Endothelial cell (in vitro differentiated cells): ENCODE results near the gene GSDME. TPM values are rescaled to one million over a fixed set of nuclear protein-coding genes. Genes with fewer than 3 reads are reported as not detected.

Experiments used
- DNase-seq: peaks from one replicate; pipeline ENCODE4 v3.0.0; 2021; ENCODE audit warnings: low spot score
- H3K27ac Mint-ChIP-seq: one replicate; pipeline ENCODE4 v1.8.0; 2021; ENCODE audit warnings: mixed read lengths, inconsistent platforms; ENCODE audit not compliant: unreplicated experiment
- H3K27me3 Mint-ChIP-seq: one replicate; pipeline ENCODE4 v1.8.0; 2021; ENCODE audit warnings: mild to moderate bottlenecking, moderate library complexity, mixed read lengths, inconsistent platforms; ENCODE audit not compliant: unreplicated experiment
- H3K36me3 Mint-ChIP-seq: one replicate; pipeline ENCODE4 v1.8.0; 2021; ENCODE audit warnings: mild to moderate bottlenecking, low read depth, mixed read lengths, inconsistent platforms; ENCODE audit not compliant: unreplicated experiment
- H3K4me1 Mint-ChIP-seq: one replicate; pipeline ENCODE4 v1.8.0; 2021; ENCODE audit warnings: mild to moderate bottlenecking, mixed read lengths, inconsistent platforms; ENCODE audit not compliant: unreplicated experiment
- H3K4me3 Mint-ChIP-seq: one replicate; pipeline ENCODE4 v1.8.0; 2021; ENCODE audit warnings: mild to moderate bottlenecking, mixed read lengths, inconsistent platforms; ENCODE audit not compliant: unreplicated experiment
- H3K9me3 Mint-ChIP-seq: one replicate; pipeline ENCODE4 v1.8.0; 2021; ENCODE audit warnings: mixed read lengths, inconsistent platforms; ENCODE audit not compliant: unreplicated experiment
- total RNA-seq: library from RNA; stranded (reverse); fragmentation: NEBNext Ultra II Directional; extraction: Animal tissue kit (Norgen Biotek cat#: 25700); gene quantifications from one replicate; pipeline ENCODE4 v1.2.1, GENCODE V29; 2021; ENCODE audit not compliant: unreplicated experiment
- TF ChIP-seq, protein P1 (sequence below): fragments of 200-600 bp; sonication (generic); IDR thresholded peaks from one replicate; pipeline ENCODE4 v1.5.0; 2021; ENCODE audit warnings: antibody characterized with exemption; ENCODE audit not compliant: unreplicated experiment

Gene GSDME
- total RNA-seq, 1 donor from 2014 or later: 4.4 TPM

DNA sequence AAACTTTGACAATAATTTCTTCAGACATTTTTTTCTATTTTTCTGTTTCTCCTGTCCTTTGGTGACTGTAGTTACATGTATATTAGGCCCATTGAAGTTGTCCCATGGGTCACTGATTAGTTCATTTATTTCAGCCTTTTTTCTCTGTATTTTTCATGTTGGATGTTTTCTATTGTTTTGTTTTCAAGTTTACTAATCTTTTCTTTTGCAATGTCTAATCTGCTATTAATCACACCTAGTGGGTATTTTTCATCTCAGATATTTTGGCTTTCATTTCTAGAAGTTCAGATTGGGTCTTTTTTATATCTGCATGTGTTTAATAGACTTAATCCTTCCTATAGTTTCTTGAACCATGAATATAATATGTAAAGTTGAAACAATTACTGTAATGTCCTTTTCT, 99.3 kb downstream of the GSDME start:
- TF ChIP-seq, protein P1, sequence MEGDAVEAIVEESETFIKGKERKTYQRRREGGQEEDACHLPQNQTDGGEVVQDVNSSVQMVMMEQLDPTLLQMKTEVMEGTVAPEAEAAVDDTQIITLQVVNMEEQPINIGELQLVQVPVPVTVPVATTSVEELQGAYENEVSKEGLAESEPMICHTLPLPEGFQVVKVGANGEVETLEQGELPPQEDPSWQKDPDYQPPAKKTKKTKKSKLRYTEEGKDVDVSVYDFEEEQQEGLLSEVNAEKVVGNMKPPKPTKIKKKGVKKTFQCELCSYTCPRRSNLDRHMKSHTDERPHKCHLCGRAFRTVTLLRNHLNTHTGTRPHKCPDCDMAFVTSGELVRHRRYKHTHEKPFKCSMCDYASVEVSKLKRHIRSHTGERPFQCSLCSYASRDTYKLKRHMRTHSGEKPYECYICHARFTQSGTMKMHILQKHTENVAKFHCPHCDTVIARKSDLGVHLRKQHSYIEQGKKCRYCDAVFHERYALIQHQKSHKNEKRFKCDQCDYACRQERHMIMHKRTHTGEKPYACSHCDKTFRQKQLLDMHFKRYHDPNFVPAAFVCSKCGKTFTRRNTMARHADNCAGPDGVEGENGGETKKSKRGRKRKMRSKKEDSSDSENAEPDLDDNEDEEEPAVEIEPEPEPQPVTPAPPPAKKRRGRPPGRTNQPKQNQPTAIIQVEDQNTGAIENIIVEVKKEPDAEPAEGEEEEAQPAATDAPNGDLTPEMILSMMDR: no peak

DNA sequence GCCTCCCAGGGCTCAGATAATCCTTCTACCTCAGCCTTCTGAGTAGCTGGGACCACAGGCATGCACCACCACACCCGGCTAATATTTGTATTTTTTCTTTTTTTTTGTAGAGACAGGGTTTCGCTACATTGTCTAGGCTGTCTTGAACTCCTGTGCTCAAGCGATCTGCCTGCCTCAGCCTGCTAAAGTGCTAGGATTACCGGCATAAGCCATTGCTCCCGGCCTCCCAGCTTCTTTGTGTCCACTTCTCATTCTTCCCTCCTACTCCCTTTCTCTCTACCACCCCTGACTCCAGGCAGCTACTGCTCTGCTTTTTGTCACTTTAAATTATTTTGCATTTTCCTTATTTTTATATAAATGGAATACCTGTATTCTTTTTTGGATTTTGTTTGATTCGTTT, 100.7 kb downstream of the GSDME start:
- Mint-ChIP-seq H3K4me1 (peaks cover 3% of the 10 kb centered on the region), H3K27ac (no peak overlapping the region), H3K4me3 (no peak overlapping the region), H3K27me3 (no peaks in the 10 kb centered on the region), H3K36me3 (no peaks in the 10 kb centered on the region), H3K9me3 (no peaks in the 10 kb centered on the region)
- TF ChIP-seq, protein P1: no peak
- no peak for DNase-seq

More for the DNA sequence above, 99.3 kb downstream of the GSDME start:
- Mint-ChIP-seq H3K36me3 (no peaks in the 10 kb centered on the region), H3K9me3 (no peaks in the 10 kb centered on the region), H3K27me3 (no peaks in the 10 kb centered on the region), H3K27ac (no peak overlapping the region), H3K4me3 (no peak overlapping the region), H3K4me1 (peaks cover 3% of the 10 kb centered on the region)
- DNase-seq: no peak

GRCh38 chr7:24654305-24654704, 103.0 kb downstream of the GSDME start:
- Mint-ChIP-seq H3K9me3 (no peaks in the 10 kb centered on the region), H3K27me3 (no peaks in the 10 kb centered on the region), H3K4me3 (no peak overlapping the region), H3K27ac (no peak overlapping the region), H3K4me1 (no peaks in the 10 kb centered on the region), H3K36me3 (no peaks in the 10 kb centered on the region)
- DNase-seq: no peak
- TF ChIP-seq, protein P1: no peak

DNA sequence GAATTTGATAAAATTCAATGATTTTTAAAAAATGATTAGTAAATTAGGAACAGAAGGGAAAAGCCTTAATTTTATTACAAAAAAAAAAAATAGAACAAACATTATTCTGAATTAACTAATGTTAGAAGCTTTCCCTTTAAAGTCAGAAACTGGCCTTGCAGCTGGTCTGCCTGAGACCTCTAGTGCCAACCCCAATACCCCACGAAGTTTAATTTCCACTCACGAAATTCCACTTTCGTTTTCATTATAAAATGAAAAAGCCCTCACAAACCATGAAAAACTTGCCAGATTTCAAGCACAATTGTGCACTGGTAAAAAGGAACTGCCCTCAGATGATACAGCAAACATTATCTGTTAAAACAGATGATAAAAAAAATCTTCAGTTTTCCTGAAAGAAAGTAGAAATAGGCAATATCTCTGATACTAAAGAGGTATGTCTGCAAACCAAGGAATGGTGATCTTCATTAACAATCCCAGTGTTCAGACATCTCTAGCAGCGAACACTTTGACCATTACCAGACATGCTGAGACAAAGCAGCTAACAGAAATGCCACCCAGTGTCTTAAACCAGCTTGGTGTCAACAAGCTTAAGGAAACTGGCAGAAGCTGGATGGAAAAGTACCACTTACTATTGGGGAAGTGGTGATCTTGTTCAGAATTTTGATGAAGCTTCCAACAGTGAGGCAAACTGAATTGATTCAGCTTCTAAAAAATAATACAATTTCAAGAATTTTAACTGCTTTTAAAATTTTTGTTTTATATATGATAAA, 103.8 kb downstream of the GSDME start:
- Mint-ChIP-seq H3K27me3 (no peaks in the 10 kb centered on the region), H3K4me3 (no peak overlapping the region), H3K9me3 (no peaks in the 10 kb centered on the region), H3K36me3 (no peaks in the 10 kb centered on the region), H3K27ac (no peak overlapping the region), H3K4me1 (no peaks in the 10 kb centered on the region)
- no peak for DNase-seq
- TF ChIP-seq, protein P1: no peak

DNA sequence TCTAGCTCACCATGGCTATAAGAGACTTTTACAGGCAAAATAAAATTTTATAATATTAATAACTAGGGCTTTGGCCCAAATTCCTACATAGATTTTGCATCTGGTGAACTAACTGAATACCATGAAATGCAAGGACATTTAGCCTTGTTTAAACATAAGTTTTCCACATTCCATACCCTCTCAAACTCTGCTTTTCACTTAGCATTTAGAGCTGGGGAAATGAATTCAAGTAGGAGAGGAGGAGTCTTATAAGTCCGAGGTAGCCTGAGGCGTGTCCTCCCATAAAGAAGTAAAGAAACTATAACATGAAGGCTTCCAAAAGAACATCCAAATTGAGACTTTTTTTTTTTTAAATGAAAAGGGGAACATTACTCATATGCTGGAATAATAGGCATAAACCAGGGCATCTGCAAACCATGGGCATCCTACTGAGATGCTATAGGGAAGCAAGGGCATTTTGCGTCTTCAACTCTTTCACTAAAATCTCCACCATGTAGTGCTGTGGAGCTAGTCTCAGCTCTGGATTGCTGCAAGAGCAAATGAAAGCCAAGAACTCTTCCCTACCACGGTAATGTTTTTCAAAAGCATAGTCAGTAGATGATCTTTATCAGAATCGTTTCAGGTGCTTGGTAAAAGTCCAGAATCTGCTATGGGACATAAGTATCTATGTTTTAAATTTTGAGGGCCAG, 104.9 kb downstream of the GSDME start:
- no peaks in the 10 kb centered on the region for H3K9me3 Mint-ChIP-seq
- H3K36me3 Mint-ChIP-seq: no peaks in the 10 kb centered on the region
- no peak overlapping the region for H3K27ac Mint-ChIP-seq
- TF ChIP-seq, protein P1: no peak
- no peaks in the 10 kb centered on the region for H3K27me3 Mint-ChIP-seq
- no peak overlapping the region for H3K4me3 Mint-ChIP-seq
- H3K4me1 Mint-ChIP-seq: no peaks in the 10 kb centered on the region
- DNase-seq: no peak
